Cardiac muscle cell (in vitro differentiated cells and primary cell): ENCODE results near the gene C10orf71. TPM values are rescaled to one million over a fixed set of nuclear protein-coding genes. Genes with fewer than 3 reads are reported as not detected.

Source experiments
- DNase-seq, 2 donors: peaks; one replicate each; pipeline versions ENCODE4 v3.0.0 to v3.0.0-alpha.2; 2010 to 2017; ENCODE audit warnings: low read depth in 1 of 2, low spot score in 1 of 2
- H3K27ac ChIP-seq: fragments of 200-600 bp; sonication (generic); 2 replicates; pipeline ENCODE4 v1.5.1; 2016
- H3K27me3 ChIP-seq: fragments of 200-600 bp; sonication (generic); 2 replicates; pipeline ENCODE4 v1.6.0; 2016; ENCODE audit warnings: control low read depth
- H3K36me3 ChIP-seq: fragments of 200-600 bp; sonication (generic); 2 replicates; pipeline ENCODE4 v1.5.1; 2016; ENCODE audit warnings: control low read depth
- H3K4me1 ChIP-seq: fragments of 200-600 bp; sonication (generic); 2 replicates; pipeline ENCODE4 v1.8.1; 2017; ENCODE audit warnings: low read depth, mild to moderate bottlenecking, mixed run types
- H3K4me3 ChIP-seq: fragments of 200-600 bp; sonication (generic); 2 replicates; pipeline ENCODE4 v1.5.1; 2016; ENCODE audit warnings: mild to moderate bottlenecking
- H3K9me3 ChIP-seq: fragments of 200-600 bp; sonication (generic); 2 replicates; pipeline ENCODE4 v1.5.1; 2017; ENCODE audit warnings: low read depth, mild to moderate bottlenecking, control low read depth
- CTCF ChIP-seq: IDR thresholded peaks from 2 replicates; pipeline ENCODE4 v1.5.1; 2012; ENCODE audit warnings: low read depth, mild to moderate bottlenecking, low read length
- polyA plus RNA-seq: library from polyadenylated mRNA; unstranded; fragments of >200 nt; fragmentation: Nextera tagmentation; extraction: Ambion mirVana; gene quantifications from 2 replicates; pipeline ENCODE4 v1.2.1, GENCODE V29; 2016
- total RNA-seq: library from RNA; depleted of rRNA; stranded (reverse); fragments of >200 nt; gene quantifications from 2 replicates; pipeline ENCODE4 v1.2.3, GENCODE V29; 2016

The C10orf71 gene
- total and polyA plus RNA-seq, 2 experiments from 2014 or later = 4.0 to 10.2 TPM

- H3K9me3 ChIP-seq = no peaks in the 10 kb centered on the region
- H3K36me3 ChIP-seq = no peaks in the 10 kb centered on the region
- no peak overlapping the region for H3K27ac ChIP-seq
- DNase-seq = no peak
- no peaks in the 10 kb centered on the region for H3K4me1 ChIP-seq
- no peaks in the 10 kb centered on the region for H3K27me3 ChIP-seq
- H3K4me3 ChIP-seq = no peak overlapping the region
- no peak for TF ChIP-seq CTCF
These were observed 23.6 kb downstream of the C10orf71 start for GRCh38 chr10:49322371-49323170.

DNA sequence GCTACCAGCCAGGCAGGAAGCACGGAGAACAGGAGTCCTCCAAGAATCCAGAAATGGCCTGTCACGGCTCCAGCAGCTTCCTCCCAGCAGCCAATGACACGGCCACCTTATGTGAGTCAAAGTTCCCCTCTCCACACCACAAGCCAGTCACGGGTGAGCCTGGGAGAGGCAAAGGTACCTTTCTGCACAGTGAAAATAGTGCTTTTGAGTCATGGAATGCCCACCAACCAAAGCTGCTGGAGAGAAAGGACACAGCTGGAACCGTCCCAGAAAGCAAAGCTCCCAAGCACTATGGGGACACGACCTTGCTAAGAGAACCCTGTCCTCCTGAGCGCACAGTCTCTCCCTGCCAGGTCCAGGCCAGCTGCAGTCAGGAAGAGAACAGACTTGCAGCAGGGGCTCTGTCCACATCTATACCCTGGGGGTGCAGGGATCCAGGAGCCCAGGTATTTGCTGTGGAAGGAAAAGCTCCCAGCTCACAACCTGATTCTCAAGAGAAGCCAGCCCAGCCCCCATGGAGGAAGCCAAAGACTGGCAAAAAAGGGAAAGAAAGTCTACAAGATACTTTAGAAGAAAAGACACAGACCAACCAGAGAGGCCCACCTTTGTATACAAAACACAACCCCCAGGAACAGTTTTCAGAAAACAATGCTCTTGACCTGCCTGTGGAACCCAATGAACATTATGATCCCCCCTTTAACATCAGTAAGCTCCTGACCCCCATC lies 24.4 kb downstream of the C10orf71 start:
- no peak for DNase-seq
- Histone ChIP-seq H3K36me3 (no peaks in the 10 kb centered on the region), H3K27me3 (no peaks in the 10 kb centered on the region), H3K4me3 (no peak overlapping the region), H3K27ac (no peak overlapping the region), H3K4me1 (no peaks in the 10 kb centered on the region), H3K9me3 (no peaks in the 10 kb centered on the region)
- no peak for TF ChIP-seq CTCF

DNA sequence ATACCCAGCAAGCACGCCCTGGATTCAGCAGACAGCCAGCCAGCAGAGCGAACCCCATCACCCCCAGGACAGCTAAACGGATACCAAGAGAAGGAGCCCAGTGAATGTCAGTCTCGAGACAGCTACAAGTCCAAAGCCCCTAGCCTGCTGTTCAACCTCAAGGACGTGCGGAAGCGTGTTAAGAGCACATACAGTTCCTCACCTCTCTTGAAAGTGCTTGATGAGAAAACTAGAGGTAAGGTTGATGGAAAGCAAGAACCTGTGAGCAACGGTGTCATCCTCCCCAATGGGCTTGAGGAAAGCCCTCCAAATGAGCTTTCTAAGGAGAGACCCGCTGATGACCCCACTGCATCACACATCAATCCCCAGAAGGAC lies 24.9 kb downstream of the C10orf71 start:
- no peaks in the 10 kb centered on the region for H3K27me3 ChIP-seq
- TF ChIP-seq CTCF = no peak
- DNase-seq = no peak

GRCh38 chr10:49324711-49325110 lies 25.7 kb downstream of the C10orf71 start:
- H3K36me3 ChIP-seq = no peaks in the 10 kb centered on the region
- no peaks in the 10 kb centered on the region for H3K4me1 ChIP-seq
- TF ChIP-seq CTCF = peak; percentile 5
- no peaks in the 10 kb centered on the region for H3K9me3 ChIP-seq
- H3K4me3 ChIP-seq = no peak overlapping the region
- no peak overlapping the region for H3K27ac ChIP-seq
- no peaks in the 10 kb centered on the region for H3K27me3 ChIP-seq
- DNase-seq = peak in 1 of 2 donors; percentile 3

More for the DNA sequence above, 24.9 kb downstream of the C10orf71 start:
- no peak overlapping the region for H3K27ac ChIP-seq
- no peak overlapping the region for H3K4me3 ChIP-seq
- H3K9me3 ChIP-seq = no peaks in the 10 kb centered on the region
- no peaks in the 10 kb centered on the region for H3K36me3 ChIP-seq
- H3K4me1 ChIP-seq = no peaks in the 10 kb centered on the region

DNA sequence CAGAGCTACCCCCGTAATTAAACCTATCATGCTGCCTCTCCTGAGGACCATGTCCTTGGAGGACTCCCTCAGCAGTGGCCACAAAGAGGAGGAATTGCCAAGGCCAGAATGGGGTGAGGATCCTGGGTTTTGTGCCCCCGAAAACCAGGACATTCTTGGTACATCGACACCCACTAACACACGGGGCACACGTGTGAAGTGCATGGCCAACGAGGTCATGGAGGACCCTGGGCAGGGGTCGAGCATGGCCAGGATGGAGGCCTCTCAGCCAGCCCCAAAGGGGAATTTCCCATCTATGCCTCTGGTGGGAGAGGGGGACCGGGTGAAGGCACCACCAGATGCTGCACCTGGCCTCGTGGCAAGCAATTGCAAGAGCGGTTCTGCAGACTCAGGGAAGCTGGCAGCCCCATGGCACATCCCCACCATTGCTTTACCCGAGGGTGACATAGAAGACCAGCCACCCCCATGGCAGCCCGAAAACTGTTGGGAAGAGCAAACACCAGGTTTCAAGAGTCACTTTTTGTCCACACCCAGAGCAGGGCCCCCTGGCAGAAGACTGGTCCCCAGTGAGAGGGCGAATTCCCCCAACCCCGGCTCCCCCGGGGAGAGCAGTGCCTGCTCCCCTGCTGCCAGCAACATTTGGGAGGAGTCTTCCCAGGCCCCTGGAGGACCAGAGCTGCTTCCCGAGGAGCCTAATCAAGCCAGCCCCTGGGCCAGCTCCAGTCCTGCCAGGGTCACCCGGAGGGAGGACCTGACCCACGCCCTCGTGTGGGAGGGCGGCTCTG lies 26.4 kb downstream of the C10orf71 start:
- Histone ChIP-seq H3K36me3 (no peaks in the 10 kb centered on the region), H3K9me3 (no peaks in the 10 kb centered on the region), H3K4me1 (no peaks in the 10 kb centered on the region), H3K27me3 (no peaks in the 10 kb centered on the region), H3K4me3 (no peak overlapping the region), H3K27ac (no peak overlapping the region)
- no peak for TF ChIP-seq CTCF
- DNase-seq = no peak
